HG03060 (cell line): ENCODE results near the gene SERPINB8.
"Not testable (repeated sequence)": the region's sequence is repeated elsewhere in the genome, so short reads cannot be mapped to it uniquely, and the experiment has no call there.

Experiments used
- ATAC-seq: cut with Tn5 transposase; IDR thresholded peaks from one replicate; pipeline ENCODE4 v1.9.1; 2021; ENCODE audit warnings: low read depth, moderate number of reproducible peaks; ENCODE audit not compliant: unreplicated experiment

Gene SERPINB8, protein sequence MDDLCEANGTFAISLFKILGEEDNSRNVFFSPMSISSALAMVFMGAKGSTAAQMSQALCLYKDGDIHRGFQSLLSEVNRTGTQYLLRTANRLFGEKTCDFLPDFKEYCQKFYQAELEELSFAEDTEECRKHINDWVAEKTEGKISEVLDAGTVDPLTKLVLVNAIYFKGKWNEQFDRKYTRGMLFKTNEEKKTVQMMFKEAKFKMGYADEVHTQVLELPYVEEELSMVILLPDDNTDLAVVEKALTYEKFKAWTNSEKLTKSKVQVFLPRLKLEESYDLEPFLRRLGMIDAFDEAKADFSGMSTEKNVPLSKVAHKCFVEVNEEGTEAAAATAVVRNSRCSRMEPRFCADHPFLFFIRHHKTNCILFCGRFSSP

DNA sequence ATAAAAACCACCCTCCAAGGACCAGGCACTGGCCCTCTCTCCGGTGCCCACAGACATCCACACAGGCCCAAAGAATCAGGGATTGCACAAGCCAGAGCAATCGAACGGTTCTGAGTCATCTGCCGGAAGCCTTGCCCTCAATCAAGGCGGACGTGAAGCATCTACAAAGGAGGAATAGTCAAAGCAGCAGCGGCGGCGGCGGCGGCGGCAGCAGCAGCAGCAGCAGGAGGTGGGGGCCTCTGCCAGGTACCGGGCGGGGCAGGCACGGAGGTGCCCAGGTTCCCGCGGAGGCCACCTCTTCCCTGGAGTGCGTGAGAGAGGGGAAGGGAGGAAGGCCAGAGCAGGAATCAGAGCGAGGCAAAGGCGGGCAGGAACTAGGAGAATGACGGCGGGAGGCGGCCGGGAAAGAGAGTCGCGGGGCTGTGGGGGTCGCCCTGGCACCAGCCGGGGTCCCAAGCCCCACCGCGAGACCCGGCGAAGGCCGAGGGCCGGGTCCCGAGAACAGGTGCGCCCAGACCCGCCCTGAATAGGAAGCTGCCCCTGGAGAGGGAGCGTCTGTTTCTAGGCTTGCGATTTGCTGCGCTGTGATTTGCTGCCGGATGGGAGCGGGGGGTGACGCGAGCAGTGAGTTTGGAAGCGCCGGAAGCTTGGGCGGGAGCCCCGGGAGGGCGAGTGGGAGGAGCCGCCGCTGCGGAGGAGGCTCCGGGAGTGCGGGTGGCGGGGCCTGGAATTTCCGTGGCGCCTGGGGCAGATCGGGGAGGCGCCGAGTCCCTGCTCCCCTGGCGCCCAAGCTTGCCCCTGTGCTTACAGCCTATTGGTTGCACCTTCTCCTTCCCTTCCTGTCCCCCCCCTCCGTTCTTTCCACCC is at the start of gene SERPINB8:
TSS of gene SERPINB8 (plus strand) at position 140 of the 867 bp plus-strand sequence. CDS start 8,228 bp downstream, outside the sequence.
- ATAC-seq: peak; percentile 78

DNA sequence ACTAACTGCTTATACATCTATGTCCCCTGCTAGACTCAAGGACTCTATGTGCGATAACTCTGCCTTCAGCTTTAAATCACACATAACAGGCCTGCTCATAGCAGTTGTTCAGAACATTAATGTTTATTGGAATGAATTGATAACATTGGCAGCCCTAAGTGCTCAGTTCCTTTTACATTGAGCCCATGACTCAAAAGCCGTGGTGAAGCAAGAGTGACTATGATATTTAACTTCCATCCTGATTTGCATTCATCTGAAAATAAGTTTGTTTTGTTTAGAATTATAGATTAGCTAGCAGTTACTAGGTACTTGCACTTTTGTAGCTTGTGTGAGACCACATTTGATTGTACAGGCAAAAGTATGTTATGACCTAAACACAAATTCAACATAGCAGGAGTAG is 47.8 kb upstream of the SERPINB8 start:
- no peak for ATAC-seq

DNA sequence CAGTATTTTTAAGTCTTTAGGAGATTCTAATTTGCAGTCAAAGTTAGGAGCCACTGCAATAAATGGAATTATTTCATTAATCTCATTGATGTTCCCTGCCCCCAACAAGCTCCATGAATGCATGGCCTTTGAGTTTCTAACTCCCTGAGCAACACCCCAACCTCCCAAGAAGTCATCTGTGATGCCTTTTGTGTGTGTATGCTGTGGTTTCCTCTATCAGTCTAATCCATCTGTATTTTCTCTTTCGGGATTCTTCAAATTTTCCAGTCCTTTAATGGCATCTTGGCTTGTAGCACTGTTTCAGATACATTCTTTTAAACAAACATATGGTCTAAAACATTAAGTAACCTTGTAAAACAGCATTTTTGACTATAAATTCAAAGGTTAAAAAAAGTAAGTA is 45.3 kb upstream of the SERPINB8 start:
- ATAC-seq: no peak

DNA sequence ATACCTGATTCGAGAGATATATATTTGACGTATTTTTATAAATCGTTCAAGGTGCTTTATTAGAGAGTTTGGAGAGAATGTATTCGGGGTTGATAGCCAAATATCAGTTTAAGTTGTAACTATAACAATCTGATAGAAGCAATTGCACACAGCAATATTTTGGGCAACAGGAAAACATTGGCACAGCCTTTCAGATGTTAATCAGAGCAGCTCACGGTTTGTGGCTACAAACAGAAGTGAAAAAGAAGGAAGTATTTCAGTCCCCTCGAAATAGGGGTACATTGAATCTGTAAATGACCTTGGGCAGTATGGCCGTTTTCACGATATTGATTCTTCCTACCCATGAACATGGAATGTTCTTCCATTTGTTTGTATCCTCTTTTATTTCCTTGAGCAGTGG is 41.5 kb upstream of the SERPINB8 start:
- ATAC-seq: no peak

DNA sequence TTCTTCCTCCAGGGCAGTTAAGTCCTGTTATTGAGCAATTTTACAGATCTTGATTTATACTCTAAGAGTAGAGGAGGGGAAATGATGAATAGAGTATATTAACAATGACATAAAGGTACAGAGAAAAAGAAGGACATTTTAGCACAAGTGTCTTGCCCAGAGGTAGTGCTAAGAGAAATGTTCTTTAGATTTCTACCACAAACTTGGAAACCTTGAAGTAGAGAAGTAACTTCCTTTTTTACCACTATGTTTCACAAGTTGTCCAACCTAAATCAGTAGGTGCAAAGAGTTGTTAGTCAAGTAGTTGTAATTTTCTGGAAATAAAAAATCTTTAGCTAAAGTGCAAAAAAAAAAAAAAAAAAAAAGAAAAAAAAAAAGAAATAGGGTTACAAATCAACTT is 40.5 kb upstream of the SERPINB8 start:
- ATAC-seq: not testable (repeated sequence)

DNA sequence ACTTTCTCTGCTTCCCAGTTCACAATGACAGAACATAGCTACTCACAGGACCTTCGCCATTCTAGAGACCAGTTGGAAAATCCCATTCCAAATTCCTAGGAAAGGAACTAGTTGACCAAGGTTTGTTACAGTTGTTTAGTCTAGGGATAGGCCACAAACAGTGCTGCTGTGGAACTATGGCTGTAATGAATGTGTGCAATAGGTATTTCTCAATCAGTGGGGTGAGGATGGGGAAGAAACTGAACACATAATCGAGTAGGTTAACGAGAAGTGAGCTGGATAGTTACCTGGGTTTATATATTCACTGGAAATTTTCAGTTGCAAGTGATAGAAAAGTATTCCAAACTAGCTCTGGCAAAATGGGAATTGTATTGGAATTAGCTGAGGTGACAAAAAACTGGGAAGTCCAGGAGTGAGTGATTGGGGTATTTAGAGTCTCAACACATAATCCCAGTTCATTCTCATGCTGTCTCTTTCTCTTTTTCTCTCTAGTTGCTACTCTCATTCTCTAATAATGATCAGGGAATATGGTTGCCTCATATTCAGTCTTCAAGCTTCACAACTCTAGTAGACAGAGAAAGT is 39.0 kb upstream of the SERPINB8 start:
- ATAC-seq: no peak

DNA sequence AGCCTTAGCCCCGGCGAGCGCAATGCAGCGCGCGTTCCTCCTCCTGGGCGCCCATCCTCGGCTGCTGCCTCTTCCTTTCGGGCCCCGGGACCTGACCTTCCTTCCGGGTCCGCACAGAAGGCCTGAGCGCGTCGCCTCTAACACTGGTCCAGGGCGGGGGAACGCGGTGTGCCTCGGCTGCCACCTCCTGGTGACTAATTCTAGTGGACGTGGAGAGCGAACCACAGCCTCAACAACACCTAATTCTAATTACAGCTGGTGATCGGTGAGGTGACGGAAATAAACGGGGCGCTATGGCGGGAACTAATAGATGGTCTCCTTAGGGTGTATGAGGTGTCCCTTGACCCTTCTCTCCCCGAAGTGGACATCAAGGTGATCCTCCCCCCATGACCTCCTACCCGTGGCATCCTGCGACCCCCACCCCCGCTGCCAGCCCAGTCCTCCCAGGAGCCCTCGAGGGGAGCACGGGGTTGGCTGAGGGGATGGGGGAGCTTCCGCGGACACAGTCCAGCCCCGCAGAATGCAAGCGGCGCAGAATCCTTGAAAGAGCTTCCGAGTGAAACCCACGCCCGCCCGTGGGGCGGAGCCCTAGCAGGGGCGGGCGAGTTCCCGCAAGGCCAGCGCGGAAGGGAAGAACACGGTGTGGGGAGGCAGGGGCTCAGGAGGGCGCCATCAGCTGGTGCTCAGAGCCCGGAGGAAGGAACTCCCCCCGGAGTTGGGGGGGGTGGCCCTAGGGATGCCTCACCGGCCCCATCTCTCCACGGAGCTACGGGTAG is 33.5 kb upstream of the SERPINB8 start:
- ATAC-seq: peak; percentile 92

DNA sequence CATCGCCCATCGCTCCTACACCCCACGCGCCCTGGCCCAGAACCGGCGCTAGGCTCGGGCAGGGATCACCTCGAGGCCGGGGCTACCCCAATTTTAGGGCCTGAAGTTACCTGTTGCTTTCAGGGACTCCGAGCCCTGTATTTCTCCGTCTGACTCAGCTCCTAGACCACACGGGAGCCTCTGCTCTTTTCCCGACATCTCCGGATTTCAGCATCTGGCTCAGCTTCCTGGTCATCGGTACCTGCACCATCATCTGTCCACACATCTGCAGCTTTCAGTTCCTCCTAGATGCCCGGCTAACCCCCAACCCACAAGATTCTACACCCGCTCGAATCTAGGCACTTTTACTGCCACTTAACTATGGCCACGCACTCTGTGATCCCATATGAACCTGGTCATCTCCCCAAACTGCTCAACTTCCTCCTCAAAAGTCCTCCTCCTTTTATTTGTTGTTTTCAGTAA is 32.9 kb upstream of the SERPINB8 start:
- ATAC-seq: peak; percentile 16

DNA sequence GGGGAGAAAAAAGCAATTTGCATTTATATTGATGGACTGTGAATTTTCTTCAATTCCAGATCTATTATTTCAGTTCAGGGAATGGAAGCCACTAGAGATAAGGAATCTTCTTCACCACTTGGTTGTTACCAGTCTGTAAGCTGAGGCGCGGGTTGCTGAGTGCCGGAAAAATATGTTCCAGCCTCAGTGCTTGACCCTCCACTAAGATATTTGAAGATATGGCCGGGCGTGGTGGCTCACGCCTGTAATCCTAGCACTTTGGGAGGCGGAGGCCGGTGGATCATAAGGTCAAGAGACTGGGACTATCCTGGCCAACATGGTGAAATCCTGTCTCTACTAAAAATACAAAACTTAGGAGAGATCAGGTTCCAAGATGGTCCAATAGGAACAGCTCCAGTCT is 29.9 kb upstream of the SERPINB8 start:
- no peak for ATAC-seq

DNA sequence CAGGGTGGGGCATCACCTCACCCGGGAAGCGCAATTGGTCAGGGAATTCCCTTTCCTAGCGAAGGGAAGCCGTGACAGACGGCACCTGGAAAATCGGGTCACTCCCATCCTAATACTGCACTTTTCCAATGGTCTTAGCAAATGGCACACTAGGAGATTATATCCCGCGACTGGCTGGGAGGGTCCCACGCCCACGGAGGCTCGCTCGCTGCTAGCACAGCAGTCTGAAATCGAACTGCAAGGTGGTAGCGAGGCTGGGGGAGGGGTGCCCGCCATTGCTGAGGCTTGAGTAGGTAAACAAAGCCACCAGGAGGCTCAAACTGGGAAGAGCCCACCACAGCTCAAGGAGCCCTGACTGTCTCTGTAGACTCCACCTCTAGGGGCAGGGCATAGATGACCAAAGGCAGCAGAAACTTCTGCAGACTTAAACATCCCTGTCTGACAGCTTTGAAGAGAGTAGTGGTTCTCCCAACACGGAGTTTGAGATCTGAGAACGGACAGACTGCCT is 29.3 kb upstream of the SERPINB8 start:
- ATAC-seq: not testable (repeated sequence)

DNA sequence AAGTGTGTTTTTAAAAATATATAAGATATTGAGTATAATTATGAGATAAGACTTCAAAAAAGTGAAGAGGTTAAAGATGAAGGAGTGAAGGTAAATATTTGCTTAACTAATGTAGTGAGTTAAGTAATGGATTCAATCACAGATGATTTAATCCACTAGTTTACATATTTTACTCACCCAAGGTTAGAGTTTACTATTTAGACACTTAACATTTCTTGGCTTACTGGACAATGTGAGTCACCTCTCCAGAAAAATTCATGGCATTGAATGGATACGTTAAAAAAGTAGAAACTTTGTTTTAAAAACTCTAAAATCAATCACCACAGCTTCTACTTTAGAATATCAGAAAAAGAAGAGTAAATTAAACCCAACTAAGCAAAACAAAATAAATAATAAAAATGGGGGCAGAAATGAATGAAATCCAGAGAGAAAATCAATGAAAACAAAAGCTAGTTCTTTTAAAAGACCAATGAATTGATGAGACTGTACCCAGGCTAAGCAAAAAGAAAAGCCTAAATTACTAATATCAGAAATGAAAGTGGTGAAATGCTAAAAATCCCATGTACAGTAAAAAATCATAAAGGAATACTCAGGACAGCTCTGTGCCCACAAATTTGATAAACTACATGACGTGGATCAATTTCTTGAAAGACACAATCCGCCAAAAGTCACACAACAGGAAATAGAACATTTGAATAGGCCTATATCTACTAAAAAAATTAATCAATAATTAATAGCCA is 22.7 kb upstream of the SERPINB8 start:
- no peak for ATAC-seq

DNA sequence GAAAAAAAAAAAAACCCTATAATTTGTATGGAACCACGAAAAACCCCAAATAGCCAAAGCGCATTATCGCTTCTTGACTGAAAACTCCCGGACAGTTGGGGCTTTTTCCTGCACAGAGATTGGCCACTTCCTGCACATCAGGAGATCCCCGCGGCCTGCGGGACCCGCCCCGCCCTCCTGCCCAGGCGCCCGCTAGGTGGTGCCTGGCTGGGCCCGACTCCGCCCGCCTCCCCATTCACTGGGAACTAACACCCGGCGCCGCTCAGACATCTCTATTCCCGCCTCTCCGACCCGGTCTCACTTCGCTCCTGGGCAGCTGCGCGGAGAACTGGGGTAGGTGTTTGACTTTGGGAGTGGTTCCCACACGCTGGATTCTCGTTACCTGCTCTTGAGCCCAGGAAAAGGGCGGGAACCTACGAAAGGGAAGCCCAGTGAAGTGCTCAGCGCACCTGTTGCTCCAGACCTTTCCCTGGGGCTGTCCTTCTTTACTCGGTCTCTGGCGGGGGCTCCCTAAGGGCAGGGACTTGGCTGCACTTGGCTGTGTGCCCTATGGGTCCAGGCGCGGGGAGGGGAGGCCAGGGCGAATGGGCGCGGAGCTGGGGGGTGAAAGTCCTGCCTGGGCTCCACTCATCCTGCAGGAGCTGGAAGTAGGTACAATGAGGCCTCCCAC is 20.7 kb upstream of the SERPINB8 start, which contains the start of gene HMSD:
TSS of gene HMSD (plus strand) at position 234 of the 670 bp plus-strand sequence. CDS start 4,155 bp downstream, outside the sequence.
- ATAC-seq: peak; percentile 59

DNA sequence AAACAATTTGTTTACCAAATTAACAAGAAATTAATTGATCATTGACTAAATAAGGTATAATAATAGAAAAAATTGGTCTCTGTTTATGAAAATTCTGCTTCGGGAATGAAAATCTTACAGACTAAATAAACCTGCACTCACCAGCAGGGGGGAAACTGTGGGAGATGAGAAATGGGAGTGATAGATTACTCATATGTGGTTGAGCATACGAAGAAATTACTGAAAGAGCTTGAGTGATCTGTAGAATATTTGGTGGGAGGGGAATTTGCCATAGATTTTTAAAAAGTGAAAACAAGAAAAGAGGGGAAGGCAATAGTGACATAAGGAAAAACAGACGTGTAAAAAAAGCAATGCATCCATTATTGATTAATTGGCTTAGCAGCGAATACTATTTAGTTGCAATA is 18.6 kb upstream of the SERPINB8 start:
- ATAC-seq: peak; percentile 61

DNA sequence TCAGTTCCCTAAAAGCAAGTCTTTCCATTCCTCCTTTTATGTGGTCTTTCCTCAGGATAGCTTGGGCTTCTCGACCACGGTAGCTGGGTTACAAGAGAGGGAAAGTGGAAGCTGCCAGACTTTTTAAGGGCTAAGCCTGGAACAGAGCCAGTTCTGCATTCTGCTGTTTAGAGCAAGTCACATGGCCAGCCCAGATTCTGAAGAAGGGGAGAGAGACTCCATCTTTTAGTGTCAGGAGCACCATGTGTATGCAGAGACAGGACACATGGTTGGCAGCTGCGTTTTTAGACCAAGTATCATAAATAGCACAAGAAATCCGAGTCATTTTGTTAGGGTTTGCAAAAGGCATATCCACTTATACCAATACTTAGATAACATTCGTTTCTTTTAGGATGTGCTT is 16.1 kb upstream of the SERPINB8 start:
- ATAC-seq: no peak

DNA sequence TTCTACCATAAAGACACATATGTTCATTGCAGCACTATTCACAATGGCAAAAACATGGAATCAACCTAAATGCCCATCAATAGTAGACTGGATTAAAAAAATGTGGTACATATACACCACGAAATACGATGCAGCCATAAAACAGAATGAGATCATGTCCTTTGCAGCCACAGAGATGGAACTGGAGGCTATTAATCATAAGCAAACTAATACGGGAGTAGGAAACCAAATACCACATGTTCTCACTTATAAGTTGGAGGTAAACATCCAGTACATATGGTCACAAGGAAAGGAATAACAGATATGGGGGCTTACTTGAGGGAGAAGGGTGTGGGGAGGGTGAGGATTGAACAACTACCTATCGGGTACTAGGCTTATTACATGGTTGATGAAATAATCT is 13.1 kb upstream of the SERPINB8 start:
- no peak for ATAC-seq

DNA sequence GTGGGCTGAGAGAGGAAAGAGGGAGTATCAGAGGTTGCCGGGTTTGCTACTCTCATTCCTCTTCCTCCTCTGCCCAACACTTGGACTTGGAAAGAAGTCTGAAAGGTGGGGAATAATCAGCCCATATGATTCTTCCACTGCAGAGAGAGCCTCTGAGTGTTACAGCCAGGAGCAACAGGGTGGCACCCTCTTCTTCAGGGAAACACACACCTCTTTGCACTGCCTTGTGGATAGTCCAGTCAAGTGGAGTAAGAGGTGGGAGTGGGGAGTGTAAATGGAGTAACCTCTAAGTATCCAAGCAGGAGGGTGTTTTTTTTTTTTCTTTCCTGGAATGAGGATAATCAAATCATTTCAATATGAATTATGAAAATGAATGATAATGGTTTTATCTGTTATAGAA is 9.0 kb upstream of the SERPINB8 start:
- ATAC-seq: no peak

DNA sequence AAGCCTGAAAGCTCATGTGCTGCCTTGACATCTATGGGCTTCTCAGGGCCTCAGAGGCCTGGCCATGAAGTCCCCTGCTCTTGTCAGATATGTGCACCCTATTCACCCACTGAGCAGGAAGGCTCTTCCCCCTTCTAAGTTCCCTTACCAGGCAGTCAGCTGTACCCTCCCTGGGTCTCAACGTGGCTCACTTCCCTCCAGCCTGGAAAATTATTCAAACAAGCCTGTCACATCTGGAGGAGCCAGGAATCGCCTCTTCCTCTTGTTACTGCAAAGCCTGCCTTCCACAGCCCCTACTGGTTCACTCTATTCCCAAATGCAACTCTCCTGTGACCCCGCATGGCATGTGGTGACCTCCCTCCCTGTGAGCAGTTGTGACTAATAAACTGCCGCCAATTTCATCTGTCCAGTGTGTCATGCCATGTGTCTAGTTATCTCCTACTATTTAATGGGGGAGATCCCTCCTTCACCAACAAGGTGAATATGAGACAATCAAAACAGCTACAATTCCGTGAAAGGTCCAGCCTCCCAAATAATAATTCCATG is 8.4 kb upstream of the SERPINB8 start:
- ATAC-seq: no peak

DNA sequence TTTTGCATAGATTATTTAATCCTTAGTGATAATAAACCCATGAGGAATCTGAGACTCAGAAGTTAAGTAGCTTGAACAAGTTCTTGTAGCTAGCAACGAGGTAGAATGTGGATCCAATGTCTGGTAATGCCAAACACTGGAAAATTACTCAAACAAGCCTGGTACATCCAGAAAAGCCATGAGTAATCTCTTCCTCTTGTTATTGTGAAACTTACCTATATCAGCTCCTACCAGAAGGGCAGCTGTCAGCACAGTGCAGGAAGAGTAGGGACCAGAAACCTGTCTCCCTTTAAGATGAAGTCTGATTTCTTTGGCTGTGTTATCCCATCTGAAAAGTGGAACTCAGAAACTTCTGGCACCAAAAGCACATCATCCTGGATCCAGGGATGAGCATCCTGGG is 7.7 kb upstream of the SERPINB8 start:
- ATAC-seq: no peak
